ENCODE data around the gene FAM131A. TPM values are rescaled to one million over a fixed set of nuclear protein-coding genes. Genes with fewer than 3 reads are reported as not detected.

Gene FAM131A
- total and polyA plus RNA-seq, 2 donors, result 3.4 to 11.7 TPM

- 8% methylated on average over 55 of the region's 55 CpGs for WGBS
- Histone ChIP-seq H3K4me1 (ENCODE audit: control insufficient read depth in 2 of 2, insufficient read depth in 2 of 2, low read length in 2 of 2) (peaks cover 3 to 18% of the 10 kb centered on the region in 2 donors), H3K9me3 (ENCODE audit: control insufficient read depth in 2 of 2, insufficient read depth in 1 of 2, low read length in 1 of 2) (no peaks in the 10 kb centered on the region), H3K36me3 (ENCODE audit: control insufficient read depth in 2 of 2, insufficient read depth in 2 of 2, low read length in 1 of 2) (no peaks in the 10 kb centered on the region), H3K27ac (ENCODE audit: low read depth in 1 of 2, low read length in 1 of 2) (no peak overlapping the region), H3K4me3 (ENCODE audit: low read length in 2 of 2) (no peak overlapping the region), H3K27me3 (ENCODE audit: control insufficient read depth in 2 of 2, insufficient read depth in 1 of 2, low read length in 1 of 2) (peaks cover 58 to 88% of the 10 kb centered on the region in 2 donors)
- no peak for DNase-seq (ENCODE audit: low read depth in 6 of 9, low spot score in 9 of 9)
These were observed 44.1 kb downstream of the FAM131A start for GRCh38 chr3:184381261-184382224.

DNA sequence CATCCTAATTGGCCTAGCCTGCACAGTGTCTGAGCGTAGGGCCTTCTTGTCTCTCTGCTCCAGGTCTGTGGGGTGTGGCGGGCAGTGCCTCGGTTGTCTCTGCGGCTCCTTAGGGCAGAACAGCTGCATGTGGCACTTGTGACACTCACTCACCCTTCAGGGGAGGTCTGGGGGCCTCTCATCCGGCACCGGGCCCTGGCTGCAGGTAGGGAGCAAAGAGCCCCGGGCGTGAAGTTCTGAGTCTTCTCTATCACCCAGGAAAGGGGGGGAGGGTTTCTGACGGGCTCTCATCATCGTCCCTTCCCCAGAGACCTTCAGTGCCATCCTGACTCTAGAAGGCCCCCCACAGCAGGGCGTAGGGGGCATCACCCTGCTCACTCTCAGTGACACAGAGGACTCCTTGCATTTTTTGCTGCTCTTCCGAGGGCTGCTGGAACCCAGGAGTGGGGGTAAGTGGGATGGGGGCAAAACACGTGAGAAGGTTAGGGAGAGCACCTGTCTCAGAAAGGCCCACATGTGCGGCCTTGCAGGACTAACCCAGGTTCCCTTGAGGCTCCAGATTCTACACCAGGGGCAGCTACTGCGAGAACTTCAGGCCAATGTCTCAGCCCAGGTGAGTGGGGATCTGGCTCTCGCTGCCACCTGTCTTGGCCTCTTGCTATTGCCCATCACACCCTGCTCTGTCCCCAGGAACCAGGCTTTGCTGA lies 45.1 kb downstream of the FAM131A start:
- DNase-seq (ENCODE audit: low read depth in 6 of 9, low spot score in 9 of 9), result no peak
- no peaks in the 10 kb centered on the region for H3K9me3 ChIP-seq (ENCODE audit: control insufficient read depth in 2 of 2, insufficient read depth in 1 of 2, low read length in 1 of 2)
- H3K4me3 ChIP-seq (ENCODE audit: low read length in 2 of 2), result no peak overlapping the region
- peaks cover 3 to 15% of the 10 kb centered on the region in 2 donors for H3K4me1 ChIP-seq (ENCODE audit: control insufficient read depth in 2 of 2, insufficient read depth in 2 of 2, low read length in 2 of 2)
- H3K27me3 ChIP-seq (ENCODE audit: control insufficient read depth in 2 of 2, insufficient read depth in 1 of 2, low read length in 1 of 2), result peaks cover 52 to 89% of the 10 kb centered on the region in 2 donors
- H3K27ac ChIP-seq (ENCODE audit: low read depth in 1 of 2, low read length in 1 of 2), result no peak overlapping the region
- WGBS, result 89% methylated on average over 16 of the region's 16 CpGs
- no peaks in the 10 kb centered on the region for H3K36me3 ChIP-seq (ENCODE audit: control insufficient read depth in 2 of 2, insufficient read depth in 2 of 2, low read length in 1 of 2)

DNA sequence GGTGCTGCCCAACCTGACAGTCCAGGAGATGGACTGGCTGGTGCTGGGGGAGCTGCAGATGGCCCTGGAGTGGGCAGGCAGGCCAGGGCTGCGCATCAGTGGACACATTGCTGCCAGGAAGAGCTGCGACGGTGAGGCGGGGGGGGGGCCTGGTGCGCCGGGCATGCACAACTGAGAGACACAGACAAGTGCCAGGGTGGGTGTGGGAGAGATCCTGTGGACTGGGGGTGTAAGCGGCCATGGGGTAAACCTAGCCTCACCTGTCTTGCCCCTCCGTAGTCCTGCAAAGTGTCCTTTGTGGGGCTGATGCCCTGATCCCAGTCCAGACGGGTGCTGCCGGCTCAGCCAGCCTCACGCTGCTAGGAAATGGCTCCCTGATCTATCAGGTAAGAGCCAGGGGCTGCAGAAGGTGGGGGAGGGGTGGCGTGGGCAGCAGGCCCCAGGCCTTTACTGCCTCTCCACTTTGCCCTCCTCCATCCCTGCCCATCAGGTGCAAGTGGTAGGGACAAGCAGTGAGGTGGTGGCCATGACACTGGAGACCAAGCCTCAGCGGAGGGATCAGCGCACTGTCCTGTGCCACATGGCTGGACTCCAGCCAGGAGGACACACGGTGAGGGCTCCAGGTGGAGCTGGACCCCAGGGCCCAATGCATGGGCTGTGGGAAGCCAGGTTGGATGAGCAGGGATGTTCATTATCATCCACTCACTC lies 45.8 kb downstream of the FAM131A start:
- 95% methylated on average over 15 of the region's 15 CpGs for WGBS
- Histone ChIP-seq H3K4me1 (ENCODE audit: control insufficient read depth in 2 of 2, insufficient read depth in 2 of 2, low read length in 2 of 2) (peaks cover 3 to 8% of the 10 kb centered on the region in 2 donors), H3K36me3 (ENCODE audit: control insufficient read depth in 2 of 2, insufficient read depth in 2 of 2, low read length in 1 of 2) (no peaks in the 10 kb centered on the region), H3K27me3 (ENCODE audit: control insufficient read depth in 2 of 2, insufficient read depth in 1 of 2, low read length in 1 of 2) (peaks cover 46 to 88% of the 10 kb centered on the region in 2 donors), H3K9me3 (ENCODE audit: control insufficient read depth in 2 of 2, insufficient read depth in 1 of 2, low read length in 1 of 2) (no peaks in the 10 kb centered on the region), H3K4me3 (ENCODE audit: low read length in 2 of 2) (no peak overlapping the region), H3K27ac (ENCODE audit: low read depth in 1 of 2, low read length in 1 of 2) (no peak overlapping the region)
- DNase-seq (ENCODE audit: low read depth in 6 of 9, low spot score in 9 of 9), result no peak

DNA sequence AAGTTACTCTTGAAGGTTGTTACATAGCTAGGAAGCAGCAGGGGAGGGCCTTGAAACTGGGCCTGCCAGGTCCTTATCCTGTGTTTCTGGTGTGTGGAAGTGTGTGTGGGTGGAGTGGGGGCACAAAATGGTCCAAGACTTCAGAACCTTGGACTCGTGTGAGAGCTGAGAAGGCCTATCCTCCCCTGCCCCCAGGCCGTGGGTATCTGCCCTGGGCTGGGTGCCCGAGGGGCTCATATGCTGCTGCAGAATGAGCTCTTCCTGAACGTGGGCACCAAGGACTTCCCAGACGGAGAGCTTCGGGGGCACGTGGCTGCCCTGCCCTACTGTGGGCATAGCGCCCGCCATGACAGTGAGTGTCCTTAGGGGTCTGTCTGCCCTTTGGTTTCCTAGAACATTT lies 46.9 kb downstream of the FAM131A start:
- H3K27ac ChIP-seq (ENCODE audit: low read depth in 1 of 2, low read length in 1 of 2), result no peak overlapping the region
- peaks cover 35 to 87% of the 10 kb centered on the region in 2 donors for H3K27me3 ChIP-seq (ENCODE audit: control insufficient read depth in 2 of 2, insufficient read depth in 1 of 2, low read length in 1 of 2)
- H3K36me3 ChIP-seq (ENCODE audit: control insufficient read depth in 2 of 2, insufficient read depth in 2 of 2, low read length in 1 of 2), result no peaks in the 10 kb centered on the region
- WGBS, result 85% methylated on average over 9 of the region's 9 CpGs
- H3K4me1 ChIP-seq (ENCODE audit: control insufficient read depth in 2 of 2, insufficient read depth in 2 of 2, low read length in 2 of 2), result peaks cover 3 to 7% of the 10 kb centered on the region in 2 donors
- H3K4me3 ChIP-seq (ENCODE audit: low read length in 2 of 2), result no peak overlapping the region
- H3K9me3 ChIP-seq (ENCODE audit: control insufficient read depth in 2 of 2, insufficient read depth in 1 of 2, low read length in 1 of 2), result no peaks in the 10 kb centered on the region
- no peak for DNase-seq (ENCODE audit: low read depth in 6 of 9, low spot score in 9 of 9)

- H3K36me3 ChIP-seq (ENCODE audit: control insufficient read depth in 2 of 2, insufficient read depth in 2 of 2, low read length in 1 of 2), result no peaks in the 10 kb centered on the region
- H3K4me3 ChIP-seq (ENCODE audit: low read length in 2 of 2), result no peak overlapping the region
- H3K9me3 ChIP-seq (ENCODE audit: control insufficient read depth in 2 of 2, insufficient read depth in 1 of 2, low read length in 1 of 2), result no peaks in the 10 kb centered on the region
- H3K4me1 ChIP-seq (ENCODE audit: control insufficient read depth in 2 of 2, insufficient read depth in 2 of 2, low read length in 2 of 2), result peaks cover 3 to 7% of the 10 kb centered on the region in 2 donors
- H3K27ac ChIP-seq (ENCODE audit: low read depth in 1 of 2, low read length in 1 of 2), result no peak overlapping the region
- WGBS, result 96% methylated on average over 8 of the region's 8 CpGs
- DNase-seq (ENCODE audit: low read depth in 6 of 9, low spot score in 9 of 9), result no peak
- H3K27me3 ChIP-seq (ENCODE audit: control insufficient read depth in 2 of 2, insufficient read depth in 1 of 2, low read length in 1 of 2), result peaks cover 29 to 89% of the 10 kb centered on the region in 2 donors
These were observed 47.5 kb downstream of the FAM131A start for GRCh38 chr3:184384856-184385422.

DNA sequence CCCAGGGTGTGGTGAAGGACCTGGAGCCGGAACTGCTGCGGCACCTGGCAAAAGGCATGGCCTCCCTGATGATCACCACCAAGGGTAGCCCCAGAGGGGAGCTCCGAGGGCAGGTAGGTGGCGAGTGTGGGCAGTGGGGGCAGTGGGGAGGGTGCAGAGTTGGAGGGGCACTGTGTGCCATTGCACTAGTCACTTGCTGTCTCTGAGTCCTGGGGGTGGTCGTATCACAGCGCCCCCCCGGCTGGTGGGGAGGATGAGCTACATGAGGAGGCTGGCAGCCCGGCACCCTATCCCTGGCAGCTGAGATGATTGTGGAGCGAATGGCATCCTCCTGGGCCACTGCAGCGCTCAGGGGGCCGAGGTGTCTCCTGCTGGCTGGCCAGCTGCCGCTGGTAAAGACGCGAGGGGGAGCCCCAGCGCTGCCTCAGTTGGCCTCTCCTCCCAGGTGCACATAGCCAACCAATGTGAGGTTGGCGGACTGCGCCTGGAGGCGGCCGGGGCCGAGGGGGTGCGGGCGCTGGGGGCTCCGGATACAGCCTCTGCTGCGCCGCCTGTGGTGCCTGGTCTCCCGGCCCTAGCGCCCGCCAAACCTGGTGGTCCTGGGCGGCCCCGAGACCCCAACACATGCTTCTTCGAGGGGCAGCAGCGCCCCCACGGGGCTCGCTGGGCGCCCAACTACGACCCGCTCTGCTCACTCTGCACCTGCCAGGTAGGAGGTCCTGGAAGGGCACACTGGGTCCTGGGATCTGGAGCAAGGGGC lies 48.8 kb downstream of the FAM131A start:
- 70% methylated on average over 37 of the region's 37 CpGs for WGBS
- Histone ChIP-seq H3K36me3 (ENCODE audit: control insufficient read depth in 2 of 2, insufficient read depth in 2 of 2, low read length in 1 of 2) (no peaks in the 10 kb centered on the region), H3K9me3 (ENCODE audit: control insufficient read depth in 2 of 2, insufficient read depth in 1 of 2, low read length in 1 of 2) (no peaks in the 10 kb centered on the region), H3K27me3 (ENCODE audit: control insufficient read depth in 2 of 2, insufficient read depth in 1 of 2, low read length in 1 of 2) (peaks cover 20 to 85% of the 10 kb centered on the region in 2 donors), H3K4me1 (ENCODE audit: control insufficient read depth in 2 of 2, insufficient read depth in 2 of 2, low read length in 2 of 2) (peaks cover 0 to 4% of the 10 kb centered on the region in 2 donors), H3K27ac (ENCODE audit: low read depth in 1 of 2, low read length in 1 of 2) (no peak overlapping the region), H3K4me3 (ENCODE audit: low read length in 2 of 2) (no peak overlapping the region)
- DNase-seq (ENCODE audit: low read depth in 6 of 9, low spot score in 9 of 9), result no peak

- 96% methylated on average over 12 of the region's 12 CpGs for WGBS
- no peaks in the 10 kb centered on the region for H3K36me3 ChIP-seq (ENCODE audit: control insufficient read depth in 2 of 2, insufficient read depth in 2 of 2, low read length in 1 of 2)
- H3K4me1 ChIP-seq (ENCODE audit: control insufficient read depth in 2 of 2, insufficient read depth in 2 of 2, low read length in 2 of 2), result no peaks in the 10 kb centered on the region
- no peaks in the 10 kb centered on the region for H3K9me3 ChIP-seq (ENCODE audit: control insufficient read depth in 2 of 2, insufficient read depth in 1 of 2, low read length in 1 of 2)
- no peak for DNase-seq (ENCODE audit: low read depth in 6 of 9, low spot score in 9 of 9)
- no peak overlapping the region for H3K4me3 ChIP-seq (ENCODE audit: low read length in 2 of 2)
- peaks cover 11 to 78% of the 10 kb centered on the region in 2 donors for H3K27me3 ChIP-seq (ENCODE audit: control insufficient read depth in 2 of 2, insufficient read depth in 1 of 2, low read length in 1 of 2)
- no peak overlapping the region for H3K27ac ChIP-seq (ENCODE audit: low read depth in 1 of 2, low read length in 1 of 2)
These were observed 49.8 kb downstream of the FAM131A start for GRCh38 chr3:184387174-184387714.
